AG09309 (cell line): Measurements from ENCODE around the gene SOX14.

ENCODE experiments used
- DNase-seq: peaks from one replicate; pipeline ENCODE4 v3.0.0-alpha.2; 2010; ENCODE audit warnings: low read depth
- H3K4me3 ChIP-seq: 2 replicates; pipeline ENCODE4 v1.5.1; 2011; ENCODE audit warnings: mild to moderate bottlenecking, low read depth, low read length, moderate library complexity; ENCODE audit not compliant: control insufficient read depth
- TF ChIP-seq, protein P1 (sequence below): IDR thresholded peaks from 2 replicates; pipeline ENCODE4 v1.5.1; 2011; ENCODE audit warnings: mild to moderate bottlenecking, low read depth, low read length, inconsistent platforms; ENCODE audit not compliant: insufficient read depth, control insufficient read depth; ENCODE audit errors: missing control alignments

SOX14 gene

DNA sequence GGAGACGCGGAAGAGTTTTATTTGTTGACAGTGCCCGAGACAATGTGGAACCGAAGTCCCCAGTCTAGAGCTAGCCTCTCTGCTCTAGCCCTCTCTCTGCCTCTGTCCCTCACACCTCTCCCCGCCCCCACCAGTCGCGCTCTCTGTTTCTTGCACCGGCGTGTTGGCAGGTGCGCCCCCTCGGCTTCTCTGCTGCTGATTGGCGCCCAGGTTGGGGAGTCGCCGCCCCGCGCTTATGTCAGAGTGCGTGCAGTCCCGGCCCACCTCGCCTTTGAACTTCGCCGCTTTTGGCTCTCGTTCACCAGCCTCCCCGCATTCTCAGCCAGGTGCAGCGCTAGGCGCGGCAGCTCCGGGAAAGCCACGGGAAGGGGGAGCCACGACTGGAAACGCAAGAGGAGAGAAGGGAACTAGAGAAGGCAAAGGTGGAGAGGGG, at the start of gene SOX14:
Gene SOX14, plus strand, starts transcription at position 315 of the 433 bp plus-strand sequence. CDS start 470 bp downstream, outside the sequence.
- TF ChIP-seq, protein P1, sequence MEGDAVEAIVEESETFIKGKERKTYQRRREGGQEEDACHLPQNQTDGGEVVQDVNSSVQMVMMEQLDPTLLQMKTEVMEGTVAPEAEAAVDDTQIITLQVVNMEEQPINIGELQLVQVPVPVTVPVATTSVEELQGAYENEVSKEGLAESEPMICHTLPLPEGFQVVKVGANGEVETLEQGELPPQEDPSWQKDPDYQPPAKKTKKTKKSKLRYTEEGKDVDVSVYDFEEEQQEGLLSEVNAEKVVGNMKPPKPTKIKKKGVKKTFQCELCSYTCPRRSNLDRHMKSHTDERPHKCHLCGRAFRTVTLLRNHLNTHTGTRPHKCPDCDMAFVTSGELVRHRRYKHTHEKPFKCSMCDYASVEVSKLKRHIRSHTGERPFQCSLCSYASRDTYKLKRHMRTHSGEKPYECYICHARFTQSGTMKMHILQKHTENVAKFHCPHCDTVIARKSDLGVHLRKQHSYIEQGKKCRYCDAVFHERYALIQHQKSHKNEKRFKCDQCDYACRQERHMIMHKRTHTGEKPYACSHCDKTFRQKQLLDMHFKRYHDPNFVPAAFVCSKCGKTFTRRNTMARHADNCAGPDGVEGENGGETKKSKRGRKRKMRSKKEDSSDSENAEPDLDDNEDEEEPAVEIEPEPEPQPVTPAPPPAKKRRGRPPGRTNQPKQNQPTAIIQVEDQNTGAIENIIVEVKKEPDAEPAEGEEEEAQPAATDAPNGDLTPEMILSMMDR = no peak
- no peak within 1 kb of the TSS for H3K4me3 ChIP-seq
- DNase-seq = no peak

DNA sequence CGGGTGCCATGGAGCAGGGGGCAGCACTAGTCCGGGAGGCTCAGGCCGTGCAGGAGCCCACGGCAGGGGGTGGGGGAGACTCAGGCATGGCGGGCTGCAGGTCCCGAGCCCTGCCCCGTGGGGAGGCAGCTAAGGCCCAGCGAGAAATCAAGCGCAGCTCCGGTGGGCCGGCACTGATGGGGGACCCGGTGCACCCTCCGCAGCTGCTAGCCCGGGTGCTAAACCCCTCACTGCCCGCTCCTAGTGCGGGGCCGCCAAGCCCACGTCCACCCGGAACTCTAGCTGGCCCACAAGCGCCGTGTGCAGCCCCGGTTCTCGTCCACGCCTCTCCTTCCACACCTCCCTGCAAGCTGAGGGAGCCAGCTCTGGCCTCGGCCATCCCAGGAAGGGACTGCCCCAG, 49.6 kb upstream of the SOX14 start:
- DNase-seq = no peak
- TF ChIP-seq, protein P1 = no peak
- no peak overlapping the region for H3K4me3 ChIP-seq

DNA sequence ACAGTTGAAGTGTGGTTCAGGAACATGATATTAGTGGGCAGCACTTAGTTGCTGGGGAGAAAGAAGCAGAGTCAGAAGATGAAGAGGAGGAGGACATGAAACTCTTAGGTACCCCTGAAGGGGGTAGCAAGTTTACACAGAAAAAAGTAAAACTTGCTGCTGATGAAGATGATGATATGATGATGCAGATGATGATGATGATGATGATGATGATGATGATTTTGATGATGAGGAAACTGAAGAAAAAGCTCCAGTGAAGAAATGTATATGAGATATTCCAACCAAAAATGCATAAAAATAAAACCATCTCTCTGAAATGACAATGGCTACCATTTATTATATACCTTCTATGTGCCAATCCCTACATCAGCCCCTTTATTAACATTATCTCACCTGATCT, 39.9 kb upstream of the SOX14 start:
- H3K4me3 ChIP-seq = no peak overlapping the region
- TF ChIP-seq, protein P1 = no peak
- no peak for DNase-seq

DNA sequence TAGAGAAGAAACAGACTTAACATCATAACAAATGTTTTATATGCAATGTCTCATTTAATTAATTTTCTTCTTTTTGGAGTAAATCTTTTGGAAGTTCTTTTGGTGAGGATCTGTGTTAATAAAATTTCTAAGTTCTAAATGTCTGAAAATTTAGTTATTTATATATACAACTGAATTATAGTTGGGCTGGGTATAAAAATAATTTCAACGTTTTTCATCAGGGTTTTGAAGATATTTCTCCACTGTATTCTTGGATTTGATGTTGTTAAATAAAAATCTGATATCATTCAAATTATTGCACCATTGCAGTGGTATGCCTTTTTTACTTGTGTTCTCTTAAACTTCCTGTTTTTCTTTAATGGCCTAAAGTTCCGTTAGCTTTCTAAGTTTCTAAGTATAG, 26.9 kb upstream of the SOX14 start:
- no peak for DNase-seq
- H3K4me3 ChIP-seq = no peak overlapping the region
- TF ChIP-seq, protein P1 = no peak

DNA sequence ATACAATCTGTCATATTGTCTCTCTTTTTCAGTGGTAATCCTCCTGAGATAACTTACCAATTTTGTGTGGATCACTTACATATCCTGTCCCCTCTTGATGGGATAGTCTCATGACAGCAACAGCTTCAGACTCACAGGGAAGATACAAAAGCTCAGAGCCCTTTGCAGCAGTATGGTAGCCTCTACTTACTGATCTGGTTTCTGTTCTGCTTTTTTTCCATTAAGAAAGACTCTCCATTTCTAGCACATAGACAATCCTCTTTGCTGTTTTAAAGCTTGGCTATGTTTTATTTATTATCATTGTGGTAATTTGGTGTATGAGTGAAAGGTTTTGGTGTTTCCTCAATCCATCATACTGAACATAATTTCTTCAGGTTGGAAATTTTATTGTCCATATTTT, 25.4 kb upstream of the SOX14 start:
- no peak overlapping the region for H3K4me3 ChIP-seq
- DNase-seq = no peak
- TF ChIP-seq, protein P1 = no peak

DNA sequence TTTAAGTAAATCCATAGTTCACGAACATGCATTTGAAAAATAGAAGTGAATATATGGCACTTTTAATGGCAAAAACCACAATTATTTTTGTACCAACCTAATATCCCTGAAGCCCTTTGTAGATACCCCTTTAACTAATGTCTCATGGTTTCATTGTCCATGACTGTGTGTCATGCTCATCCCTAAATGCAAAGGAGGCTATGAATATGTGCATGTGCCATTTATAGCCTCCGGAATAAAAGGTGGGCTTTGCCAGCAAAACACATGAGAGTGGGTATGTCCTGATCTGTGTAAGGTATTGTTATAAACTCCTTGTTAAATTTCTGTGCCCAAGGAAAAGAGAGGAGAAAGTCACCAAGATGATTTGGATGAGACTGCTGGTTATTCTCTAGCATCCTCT, 20.5 kb upstream of the SOX14 start:
- no peak for DNase-seq
- TF ChIP-seq, protein P1 = no peak
- H3K4me3 ChIP-seq = no peak overlapping the region

DNA sequence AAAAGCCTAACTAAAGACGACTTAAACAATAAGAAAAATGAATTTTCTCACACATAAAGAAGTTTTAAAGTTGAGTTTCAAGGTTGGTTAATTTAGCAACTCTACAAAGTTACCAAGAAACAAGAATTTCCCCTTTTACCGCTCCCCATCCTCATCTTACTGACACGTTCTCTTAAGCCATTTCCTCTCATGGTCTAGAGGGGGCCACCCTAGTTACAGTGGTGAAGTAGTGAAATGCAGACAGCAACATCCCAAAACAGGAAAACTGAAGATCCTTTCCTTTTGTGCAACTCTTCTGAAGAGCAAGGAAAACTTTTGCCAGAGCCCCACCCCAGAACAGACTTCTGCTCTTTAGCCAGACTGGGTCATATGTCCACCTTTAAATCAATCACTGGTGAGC, 17.3 kb upstream of the SOX14 start:
- TF ChIP-seq, protein P1 = no peak
- no peak for DNase-seq
- no peak overlapping the region for H3K4me3 ChIP-seq
